ENCODE data around the gene TAS1R3.

DNA sequence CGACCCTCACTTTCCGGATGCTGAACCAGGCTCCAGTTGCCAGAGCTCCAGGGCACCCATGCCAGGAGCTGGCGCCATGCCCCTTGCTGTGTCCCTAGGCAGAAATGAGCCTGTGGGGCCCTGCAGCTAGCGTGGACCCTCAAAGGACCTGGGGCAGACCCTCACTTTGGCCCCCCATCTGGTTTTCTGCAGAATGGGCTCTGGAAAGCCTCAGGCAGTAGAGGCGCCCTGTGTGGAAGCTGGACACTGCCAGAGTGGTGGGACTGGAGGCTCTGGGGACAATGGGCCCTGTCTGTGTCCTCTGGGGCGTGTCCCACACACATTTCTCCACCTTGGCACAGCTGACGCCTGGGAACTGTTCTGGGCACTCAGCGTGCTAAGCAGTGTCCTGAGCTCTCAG, 50.2 kb downstream of the TAS1R3 start:
- TF ChIP-seq POLR2A (IDR thresholded peaks at IDR 0.05), result no peak
- no peak for TF ChIP-seq CTCF (IDR thresholded peaks at IDR 0.05)
